Measurements from ENCODE around the gene PXMP2.

- no peak for TF ChIP-seq CTCF (IDR thresholded peaks at IDR 0.05)
- TF ChIP-seq POLR2A (IDR thresholded peaks at IDR 0.05): no peak
Measured at GRCh38 chr12:132646850-132647249, 40.5 kb upstream of the PXMP2 start.

Measured in thyroid gland (tissue), 4 donors.